Body of pancreas (tissue), 4 donors: ENCODE measurements around the gene CACNG7. TPM values are rescaled to one million over a fixed set of nuclear protein-coding genes. Genes with fewer than 3 reads are reported as not detected.

ENCODE experiments used
- ATAC-seq: fragments of 150-250 bp; one replicate; pipeline ENCODE4 v1.9.1; 2016
- DNase-seq, 4 donors: peaks; one replicate each; pipeline ENCODE4 v3.0.0-alpha.2; 2019
- H3K27ac ChIP-seq, 4 donors: fragments of 200-600 bp; sonication (generic); 1 replicate in 3 of 4; 2 replicates in 1 of 4; pipeline versions ENCODE4 v1.5.1 to v1.6.1; 2016 to 2019; ENCODE audit warnings: mild to moderate bottlenecking in 1 of 4, mixed read lengths in 1 of 4, moderate library complexity in 1 of 4
- H3K27me3 ChIP-seq, 2 donors: fragments of 200-600 bp; sonication (generic); one replicate each; pipeline ENCODE4 v1.6.0; 2016; ENCODE audit warnings: mild to moderate bottlenecking in 1 of 2
- H3K36me3 ChIP-seq, 2 donors: fragments of 200-600 bp; sonication (generic); replicated peaks in 1 of 2; 2 replicates each; pipeline ENCODE4 v1.5.1; 2016; ENCODE audit warnings: low read depth in 2 of 2; ENCODE audit not compliant: insufficient read depth in 1 of 2
- H3K4me1 ChIP-seq: fragments of 200-600 bp; sonication (generic); one replicate; pipeline ENCODE4 v1.6.0; 2016
- H3K4me3 ChIP-seq, 2 donors: fragments of 200-600 bp; sonication (generic); 1 replicate in 1 of 2; 2 replicates in 1 of 2; pipeline ENCODE4 v1.5.1; 2016 to 2019
- H3K9me3 ChIP-seq, 3 donors: fragments of 200-600 bp; sonication (generic); 1 replicate in 2 of 3; 2 replicates in 1 of 3; pipeline ENCODE4 v1.5.1; 2016
- POLR2A ChIP-seq, 3 donors: fragments of 450-650 bp; IDR thresholded peaks; one replicate each; pipeline ENCODE4 v1.6.1; 2016; ENCODE audit warnings: antibody characterized with exemption in 3 of 3, mild to moderate bottlenecking in 2 of 3
- WGBS, 2 donors: methylation state at CpG; one replicate each; pipeline ENCODE4 v1.1.5; 2017; 5-methylcytosine and 5-hydroxymethylcytosine counted together
- intact Hi-C: fragments of 100-400 bp; cut with DNase I; formaldehyde crosslinking; loops from one replicate; pipeline ENCODE4 v1.15.1; 2023
- total RNA-seq, 2 donors: library from RNA; depleted of rRNA; stranded (reverse); fragments of >200 nt; gene quantifications; one replicate each; pipeline ENCODE4 v1.1.0, GENCODE V29; 2016
- TF ChIP-seq, protein P1 (sequence below), 7 experiments: fragments of 450-650 bp in 4 of 7; fragments of 200-600 bp in 3 of 7; sonication (generic) in 3 of 7; IDR thresholded peaks; one replicate each; pipeline ENCODE4 v1.5.1; 2016 to 2019; ENCODE audit warnings: antibody characterized with exemption in 7 of 7

Gene CACNG7
- total RNA-seq, 2 donors from 2014 or later: not detected

DNA sequence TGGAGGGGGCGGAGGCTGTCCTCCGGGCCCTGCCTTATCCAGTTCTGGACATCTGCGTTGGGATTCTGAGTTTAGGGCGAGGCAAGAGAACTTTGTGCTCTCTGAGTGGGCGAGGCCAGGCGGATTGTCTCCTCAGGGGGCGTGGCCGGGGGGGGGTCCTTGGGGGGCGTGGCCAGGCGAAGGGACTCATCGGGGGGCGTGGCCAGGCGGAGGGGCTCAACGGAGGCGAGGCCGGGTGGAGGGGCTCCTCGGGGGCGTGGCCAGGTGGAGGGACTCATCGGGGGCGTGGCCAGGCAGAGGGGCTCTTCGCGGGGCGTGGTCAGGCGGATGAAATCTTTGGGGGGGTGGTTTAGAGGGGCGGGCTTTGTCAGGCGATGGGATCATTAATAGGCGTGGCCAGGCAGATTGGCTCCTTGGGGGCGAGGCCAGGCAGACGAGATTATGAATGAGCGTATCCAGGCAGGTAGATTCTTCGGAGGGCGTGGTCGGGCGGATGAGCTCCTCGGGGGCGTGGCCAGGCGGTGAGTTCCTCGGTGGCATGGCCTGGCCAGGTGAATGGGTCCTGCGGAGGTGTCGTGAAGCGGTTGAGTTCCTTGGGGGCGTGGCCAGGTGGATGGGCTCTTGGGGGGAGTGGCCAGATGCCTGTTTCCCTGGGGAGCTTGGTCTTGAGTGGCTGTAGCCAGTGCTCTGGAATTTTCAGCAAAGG lies 10.3 kb upstream of the CACNG7 start:
- no peak for DNase-seq
- TF ChIP-seq, protein P1, sequence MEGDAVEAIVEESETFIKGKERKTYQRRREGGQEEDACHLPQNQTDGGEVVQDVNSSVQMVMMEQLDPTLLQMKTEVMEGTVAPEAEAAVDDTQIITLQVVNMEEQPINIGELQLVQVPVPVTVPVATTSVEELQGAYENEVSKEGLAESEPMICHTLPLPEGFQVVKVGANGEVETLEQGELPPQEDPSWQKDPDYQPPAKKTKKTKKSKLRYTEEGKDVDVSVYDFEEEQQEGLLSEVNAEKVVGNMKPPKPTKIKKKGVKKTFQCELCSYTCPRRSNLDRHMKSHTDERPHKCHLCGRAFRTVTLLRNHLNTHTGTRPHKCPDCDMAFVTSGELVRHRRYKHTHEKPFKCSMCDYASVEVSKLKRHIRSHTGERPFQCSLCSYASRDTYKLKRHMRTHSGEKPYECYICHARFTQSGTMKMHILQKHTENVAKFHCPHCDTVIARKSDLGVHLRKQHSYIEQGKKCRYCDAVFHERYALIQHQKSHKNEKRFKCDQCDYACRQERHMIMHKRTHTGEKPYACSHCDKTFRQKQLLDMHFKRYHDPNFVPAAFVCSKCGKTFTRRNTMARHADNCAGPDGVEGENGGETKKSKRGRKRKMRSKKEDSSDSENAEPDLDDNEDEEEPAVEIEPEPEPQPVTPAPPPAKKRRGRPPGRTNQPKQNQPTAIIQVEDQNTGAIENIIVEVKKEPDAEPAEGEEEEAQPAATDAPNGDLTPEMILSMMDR (IDR thresholded peaks at IDR 0.05): no peak
- TF ChIP-seq POLR2A (IDR thresholded peaks at IDR 0.05): no peak
- ATAC-seq: no peak
- H3K4me1 ChIP-seq: no peaks in the 10 kb centered on the region
- H3K27ac ChIP-seq: no peak overlapping the region
- WGBS, 2 donors: 1 to 10% methylated on average over 6 to 40 of the region's 42 CpGs
- no peak overlapping the region for H3K4me3 ChIP-seq
- peaks cover 0 to 6% of the 10 kb centered on the region in 2 donors for H3K27me3 ChIP-seq
- no peaks in the 10 kb centered on the region for H3K9me3 ChIP-seq
- no peaks in the 10 kb centered on the region for H3K36me3 ChIP-seq
- intact Hi-C loops: no loop called here

DNA sequence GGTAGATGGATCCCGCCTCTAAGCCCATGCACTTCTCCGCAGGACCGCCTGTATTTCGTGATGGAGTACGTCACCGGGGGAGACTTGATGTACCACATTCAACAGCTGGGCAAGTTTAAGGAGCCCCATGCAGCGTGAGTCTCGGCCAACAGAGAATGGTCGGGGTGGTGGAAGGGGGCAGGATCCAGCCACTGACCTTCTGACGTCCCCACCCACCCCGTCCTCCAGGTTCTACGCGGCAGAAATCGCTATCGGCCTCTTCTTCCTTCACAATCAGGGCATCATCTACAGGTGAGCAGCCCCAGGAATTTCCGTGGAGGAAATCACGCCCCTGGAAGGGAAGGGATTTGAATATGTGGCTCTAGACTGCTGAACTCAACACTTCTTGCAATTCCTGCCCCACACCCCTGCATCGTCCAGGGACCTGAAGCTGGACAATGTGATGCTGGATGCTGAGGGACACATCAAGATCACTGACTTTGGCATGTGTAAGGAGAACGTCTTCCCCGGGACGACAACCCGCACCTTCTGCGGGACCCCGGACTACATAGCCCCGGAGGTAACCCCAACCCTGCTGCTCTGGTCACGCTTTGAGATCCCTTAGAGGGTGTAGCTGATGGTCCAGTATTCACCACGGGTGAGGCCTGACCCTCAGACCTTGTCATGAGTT lies 8.8 kb upstream of the CACNG7 start:
- H3K4me3 ChIP-seq: no peak overlapping the region
- ATAC-seq: no peak

DNA sequence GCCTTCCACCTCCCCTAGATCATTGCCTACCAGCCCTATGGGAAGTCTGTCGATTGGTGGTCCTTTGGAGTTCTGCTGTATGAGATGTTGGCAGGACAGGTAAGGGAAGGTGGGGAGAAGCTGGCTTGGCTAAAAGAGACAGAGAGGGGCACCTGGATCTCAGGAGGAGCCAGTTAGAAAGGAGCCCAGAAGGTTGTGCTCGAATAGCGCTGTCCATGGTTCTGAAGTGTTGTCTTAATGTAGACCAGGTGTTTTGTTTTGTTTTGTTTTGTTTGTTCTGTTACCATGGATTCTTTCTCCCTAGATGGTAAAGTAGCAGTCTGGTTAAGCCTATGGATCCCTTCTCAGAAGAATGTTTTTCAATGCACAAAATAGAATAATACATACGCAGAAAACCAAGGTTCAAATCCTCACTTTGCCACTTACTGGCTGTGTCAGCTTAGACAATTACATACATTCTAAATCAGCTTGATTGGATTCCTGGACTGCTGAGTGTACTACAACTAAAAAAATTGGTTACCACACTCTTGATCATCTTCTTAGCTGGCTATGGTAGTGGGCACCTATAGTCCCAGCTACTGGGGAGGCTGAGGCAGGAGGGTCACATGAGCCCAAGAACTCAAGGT lies 5.9 kb upstream of the CACNG7 start:
- no peak overlapping the region for H3K27ac ChIP-seq
- H3K9me3 ChIP-seq: no peaks in the 10 kb centered on the region
- ATAC-seq: no peak
- peak in 3 of 4 donors; percentile 39 to 45 (median 40) for DNase-seq
- peaks cover 3% of the 10 kb centered on the region for H3K4me1 ChIP-seq
- no peaks in the 10 kb centered on the region for H3K36me3 ChIP-seq
- intact Hi-C loops: no loop called here
- TF ChIP-seq POLR2A (IDR thresholded peaks at IDR 0.05): no peak
- TF ChIP-seq, protein P1 (IDR thresholded peaks at IDR 0.05): no peak
- H3K4me3 ChIP-seq: no peak overlapping the region
- 30 to 42% methylated on average over 4 of the region's 4 CpGs for WGBS, 2 donors
- H3K27me3 ChIP-seq: peaks cover 0 to 24% of the 10 kb centered on the region in 2 donors

More for the DNA sequence above, 8.8 kb upstream of the CACNG7 start:
- intact Hi-C loops: no loop called here
- Histone ChIP-seq H3K9me3 (no peaks in the 10 kb centered on the region), H3K27me3 (peaks cover 0 to 6% of the 10 kb centered on the region in 2 donors), H3K27ac (no peak overlapping the region), H3K4me1 (no peaks in the 10 kb centered on the region), H3K36me3 (no peaks in the 10 kb centered on the region)
- no peak for DNase-seq
- TF ChIP-seq, protein P1 (IDR thresholded peaks at IDR 0.05): no peak
- TF ChIP-seq POLR2A (IDR thresholded peaks at IDR 0.05): no peak
- 73 to 78% methylated on average over 14 to 26 of the region's 27 CpGs for WGBS, 2 donors

DNA sequence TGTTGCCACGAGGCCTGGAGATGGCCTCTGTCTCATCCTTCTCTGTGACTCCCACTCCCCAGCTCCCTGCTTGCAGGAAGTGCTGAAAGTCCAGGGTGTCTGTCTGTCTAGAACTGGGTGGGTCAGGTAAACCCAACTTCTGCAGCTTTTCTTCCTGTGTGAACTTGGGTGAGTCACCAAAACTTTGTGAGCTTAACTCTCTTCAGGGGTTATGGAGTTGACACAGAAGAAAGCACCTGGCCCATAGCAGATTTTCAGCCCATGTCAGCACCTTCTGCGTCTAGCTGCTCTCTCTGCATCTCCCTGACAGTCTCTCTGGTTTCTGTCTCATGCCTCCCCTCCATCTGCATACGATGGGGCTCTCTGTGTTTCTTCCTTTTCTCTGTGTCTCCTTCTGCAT lies 4.2 kb upstream of the CACNG7 start:
- intact Hi-C loops: no loop called here
- peaks cover 0 to 38% of the 10 kb centered on the region in 2 donors for H3K27me3 ChIP-seq
- H3K9me3 ChIP-seq: no peaks in the 10 kb centered on the region
- no peak overlapping the region for H3K27ac ChIP-seq
- peaks cover 9% of the 10 kb centered on the region for H3K4me1 ChIP-seq
- 12 to 18% methylated on average over 3 of the region's 3 CpGs for WGBS, 2 donors
- DNase-seq (no peak), ATAC-seq (no peak)
- H3K4me3 ChIP-seq: no peak overlapping the region
- no peaks in the 10 kb centered on the region for H3K36me3 ChIP-seq
- TF ChIP-seq, protein P1 (IDR thresholded peaks at IDR 0.05): no peak
- TF ChIP-seq POLR2A (IDR thresholded peaks at IDR 0.05): no peak
